Calu3 (cell line): ENCODE results near the gene PSKH1. TPM values are rescaled to one million over a fixed set of nuclear protein-coding genes. Genes with fewer than 3 reads are reported as not detected.
"Not testable (repeated sequence)": the region's sequence is repeated elsewhere in the genome, so short reads cannot be mapped to it uniquely, and the experiment has no call there.

Experiments used
- BruUV-seq: library from RNA; stranded (reverse); fragments of 400-500 nt; replicated peaks from 2 replicates; lab custom pipeline; 2021; lab: Mats Ljungman, UMichigan
- CTCF ChIA-PET: fragments of 300-600 bp; sonication (Branson Sonifier 250); formaldehyde crosslinking; loops from one replicate; lab custom pipeline; 2022; ENCODE audit warnings: antibody characterized with exemption; lab: Charles Lee
- DNase-seq: peaks from one replicate; pipeline ENCODE4 v3.0.0; 2022
- H3K27ac Mint-ChIP-seq: one replicate; pipeline ENCODE4 v1.8.0; 2022; ENCODE audit warnings: mixed read lengths; ENCODE audit not compliant: unreplicated experiment
- H3K27me3 Mint-ChIP-seq: one replicate; pipeline ENCODE4 v1.8.0; 2022; ENCODE audit warnings: mixed read lengths; ENCODE audit not compliant: unreplicated experiment
- H3K36me3 Mint-ChIP-seq: one replicate; pipeline ENCODE4 v1.8.0; 2022; ENCODE audit warnings: mild to moderate bottlenecking, moderate library complexity, mixed read lengths; ENCODE audit not compliant: insufficient read depth, unreplicated experiment
- H3K4me1 Mint-ChIP-seq: one replicate; pipeline ENCODE4 v1.8.0; 2022; ENCODE audit warnings: mild to moderate bottlenecking, low read depth, mixed read lengths; ENCODE audit not compliant: unreplicated experiment
- H3K4me3 Mint-ChIP-seq: one replicate; pipeline ENCODE4 v1.8.0; 2022; ENCODE audit warnings: mild to moderate bottlenecking, low read depth, moderate library complexity, mixed read lengths; ENCODE audit not compliant: unreplicated experiment
- H3K9me3 Mint-ChIP-seq: one replicate; pipeline ENCODE4 v1.8.0; 2022; ENCODE audit warnings: low read depth, mixed read lengths; ENCODE audit not compliant: unreplicated experiment
- CTCF ChIP-seq: fragments of 200-600 bp; IDR thresholded peaks from one replicate; pipeline ENCODE4 v1.8.0; 2022; ENCODE audit warnings: antibody characterized with exemption; ENCODE audit not compliant: unreplicated experiment
- intact Hi-C: fragments of 100-400 bp; cut with micrococcal nuclease; formaldehyde crosslinking; loops from one replicate; pipeline ENCODE4 v1.10.0; 2022; ENCODE audit not compliant: unreplicated experiment
- total RNA-seq: library from RNA; stranded (reverse); gene quantifications from 2 replicates; pipeline ENCODE4 v1.2.3, GENCODE V29; 2022

PSKH1 gene
- total RNA-seq, 1 experiment from 2014 or later: 41.7 TPM

GRCh38 chr16:67858500-67858899 lies 34.6 kb upstream of the PSKH1 start:
- Mint-ChIP-seq H3K27me3 (no peaks in the 10 kb centered on the region), H3K4me1 (peaks cover 66% of the 10 kb centered on the region), H3K9me3 (no peaks in the 10 kb centered on the region), H3K4me3 (peak overlapping the region; percentile 55), H3K27ac (peak overlapping the region; percentile 98), H3K36me3 (peaks cover 67% of the 10 kb centered on the region)
- TF ChIP-seq CTCF: no peak
- CTCF ChIA-PET: interaction anchor here (1.0 to 2.3 kb wide), 5 partner anchors 11 to 337 kb away, joined by 3 to 9 read pairs (median 4); partner anchors contain the start of genes CENPT, RANBP10 and TSNAXIP1
- BruUV-seq: TSS peak; percentile 13
- no peak for DNase-seq
- intact Hi-C loops: no loop called here

- no peak overlapping the region for H3K27ac Mint-ChIP-seq
- no peak for TF ChIP-seq CTCF
- H3K9me3 Mint-ChIP-seq: no peaks in the 10 kb centered on the region
- intact Hi-C loops: no loop called here
- no peak for DNase-seq
- no TSS peak for BruUV-seq
- peaks cover 54% of the 10 kb centered on the region for H3K4me1 Mint-ChIP-seq
- peaks cover 64% of the 10 kb centered on the region for H3K36me3 Mint-ChIP-seq
- H3K4me3 Mint-ChIP-seq: no peak overlapping the region
- CTCF ChIA-PET: no interaction called here
- H3K27me3 Mint-ChIP-seq: no peaks in the 10 kb centered on the region
These were observed 32.3 kb upstream of the PSKH1 start for GRCh38 chr16:67860589-67861398.

- no TSS peak for BruUV-seq
- Mint-ChIP-seq H3K4me1 (peaks cover 50% of the 10 kb centered on the region), H3K27me3 (no peaks in the 10 kb centered on the region), H3K36me3 (peaks cover 73% of the 10 kb centered on the region), H3K4me3 (no peak overlapping the region), H3K27ac (no peak overlapping the region), H3K9me3 (no peaks in the 10 kb centered on the region)
- TF ChIP-seq CTCF: no peak
- intact Hi-C loops: no loop called here
- CTCF ChIA-PET: interaction anchor here (1.5 kb wide), 1 partner anchor 13 kb away, joined by 6 read pairs; no protein-coding TSS in a partner anchor
- no peak for DNase-seq
These were observed 31.2 kb upstream of the PSKH1 start for GRCh38 chr16:67861877-67862276.

GRCh38 chr16:67862623-67863583 lies 30.2 kb upstream of the PSKH1 start:
- Mint-ChIP-seq H3K9me3 (no peaks in the 10 kb centered on the region), H3K36me3 (peaks cover 66% of the 10 kb centered on the region)

GRCh38 chr16:67864044-67864443 lies 29.0 kb upstream of the PSKH1 start:
- BruUV-seq, H3K27me3 Mint-ChIP-seq: not testable (repeated sequence)
- peaks cover 57% of the 10 kb centered on the region for H3K36me3 Mint-ChIP-seq

More at GRCh38 chr16:67862623-67863583, 30.2 kb upstream of the PSKH1 start:
- BruUV-seq: no TSS peak
- no peak for DNase-seq
- Mint-ChIP-seq H3K27ac (no peak overlapping the region), H3K4me3 (no peak overlapping the region), H3K4me1 (peaks cover 40% of the 10 kb centered on the region), H3K27me3 (no peaks in the 10 kb centered on the region)
- no peak for TF ChIP-seq CTCF
- intact Hi-C loops: no loop called here
- CTCF ChIA-PET: interaction anchor here (0.5 to 1.5 kb wide), 2 partner anchors 12 to 52 kb away, joined by 3 to 6 read pairs; no protein-coding TSS in a partner anchor

More at GRCh38 chr16:67864044-67864443, 29.0 kb upstream of the PSKH1 start:
- H3K9me3 Mint-ChIP-seq, CTCF ChIA-PET, H3K27ac Mint-ChIP-seq, H3K4me3 Mint-ChIP-seq, DNase-seq, intact Hi-C loops: not testable (repeated sequence)
- peaks cover 32% of the 10 kb centered on the region for H3K4me1 Mint-ChIP-seq
